Suprapubic skin (tissue), 4 donors: ENCODE measurements around the gene C18orf32.

Experiments used
- CTCF ChIP-seq, 2 donors: fragments of 200-600 bp in 1 of 2; fragments of 450-650 bp in 1 of 2; sonication (generic) in 1 of 2; IDR thresholded peaks; one replicate each; pipeline ENCODE4 v1.5.1; 2016 to 2019; ENCODE audit warnings: antibody characterized with exemption in 2 of 2, mild to moderate bottlenecking in 1 of 2, moderate library complexity in 1 of 2
- EP300 ChIP-seq: sonication (generic); formaldehyde crosslinking; IDR thresholded peaks from one replicate; pipeline ENCODE4 v1.6.1; 2017; ENCODE audit warnings: antibody characterized with exemption
- POLR2A ChIP-seq, 2 donors: fragments of 450-650 bp; IDR thresholded peaks; one replicate each; pipeline ENCODE4 v1.6.1; 2017; ENCODE audit warnings: antibody characterized with exemption in 2 of 2, mild to moderate bottlenecking in 2 of 2, moderate library complexity in 2 of 2
- POLR2AphosphoS5 ChIP-seq, 3 donors: sonication (generic); formaldehyde crosslinking; IDR thresholded peaks; one replicate each; pipeline ENCODE4 v1.6.1; 2017; ENCODE audit warnings: antibody characterized with exemption in 3 of 3

- TF ChIP-seq POLR2A (IDR thresholded peaks at IDR 0.05) (no peak), CTCF (IDR thresholded peaks at IDR 0.05) (no peak), POLR2AphosphoS5 (IDR thresholded peaks at IDR 0.05) (no peak), EP300 (no peak)
Observed at GRCh38 chr18:49443837-49444236, 43.2 kb downstream of the C18orf32 start.
